Lung (tissue), 12 donors: Measurements from ENCODE around the gene TPRG1. TPM values are rescaled to one million over a fixed set of nuclear protein-coding genes. Genes with fewer than 3 reads are reported as not detected.

Source experiments
- ATAC-seq: fragments of 200-7000 bp; cut with Tn5 transposase; one replicate; pipeline ENCODE4 v1.9.1; 2020; ENCODE audit warnings: moderate number of reproducible peaks; ENCODE audit not compliant: insufficient read depth, low FRiP score
- DNase-seq, 3 donors: peaks; one replicate each; pipeline ENCODE4 v3.0.0-alpha.2; 2013 to 2017
- H3K27ac ChIP-seq, 2 donors: one replicate each; pipeline ENCODE4 v1.5.1; 2013; ENCODE audit warnings: mild to moderate bottlenecking in 2 of 2, moderate library complexity in 2 of 2, control low read depth in 1 of 2, inconsistent platforms in 1 of 2, low read depth in 1 of 2, low read length in 1 of 2
- H3K27me3 ChIP-seq, 3 donors: one replicate each; pipeline ENCODE4 v1.5.1; 2013; ENCODE audit warnings: low read length in 2 of 3; ENCODE audit not compliant: control insufficient read depth in 3 of 3, insufficient read depth in 3 of 3
- H3K36me3 ChIP-seq, 4 donors: one replicate each; pipeline ENCODE4 v1.5.1; 2013; ENCODE audit warnings: low read length in 4 of 4, mild to moderate bottlenecking in 1 of 4, moderate library complexity in 1 of 4; ENCODE audit not compliant: control insufficient read depth in 4 of 4, insufficient read depth in 4 of 4
- H3K4me1 ChIP-seq, 5 donors: one replicate each; pipeline ENCODE4 v1.5.1; 2013; ENCODE audit warnings: low read length in 5 of 5, mild to moderate bottlenecking in 2 of 5, moderate library complexity in 1 of 5; ENCODE audit not compliant: control insufficient read depth in 5 of 5, insufficient read depth in 5 of 5
- H3K4me3 ChIP-seq: one replicate; pipeline ENCODE4 v1.5.1; 2013; ENCODE audit warnings: mild to moderate bottlenecking, control low read depth, moderate library complexity
- H3K9ac ChIP-seq, 2 donors: one replicate each; pipeline ENCODE4 v1.5.1; 2013; ENCODE audit warnings: low read length in 2 of 2, control low read depth in 1 of 2; ENCODE audit not compliant: insufficient read depth in 1 of 2
- H3K9me3 ChIP-seq, 4 donors: one replicate each; pipeline ENCODE4 v1.5.1; 2013; ENCODE audit warnings: low read length in 3 of 4, mild to moderate bottlenecking in 1 of 4, moderate library complexity in 1 of 4; ENCODE audit not compliant: control insufficient read depth in 4 of 4, insufficient read depth in 3 of 4
- CTCF ChIP-seq: IDR thresholded peaks from 2 replicates; pipeline ENCODE4 v1.5.1; 2012; ENCODE audit warnings: mild to moderate bottlenecking; ENCODE audit errors: control extremely low read depth, extremely low read depth
- WGBS, 2 donors: extraction: QIAGEN DNeasy Blood & Tissue Kit; methylation state at CpG; one replicate each; pipeline ENCODE4 v1.1.7; 2013; 5-methylcytosine and 5-hydroxymethylcytosine counted together
- polyA plus RNA-seq, 2 donors: library from polyadenylated mRNA; stranded (reverse); fragments of 200-250 nt; gene quantifications; one replicate each; pipeline ENCODE4 v1.2.1, GENCODE V29; 2013
- total RNA-seq, 2 donors: library from RNA; depleted of rRNA in 1 of 2; stranded (reverse); fragments of >200 nt in 1 of 2; gene quantifications; one replicate each; pipeline ENCODE4 v1.2.1, GENCODE V29; 2014 to 2021
- donor health status: control.
- donor health status: control.
- donor health status: Bipolar disorder and iron deficiency.
- donor health status: healthy.
- donor health status: DM: yes; HTN: yes; CAD: no.

Gene TPRG1
- total and polyA plus RNA-seq, 4 donors, result 3.7 to 13.8 (median 9.4) TPM

- no peak for ATAC-seq
These were observed 169.1 kb downstream of the TPRG1 start for GRCh38 chr3:189340680-189341460.

GRCh38 chr3:189342811-189343210, 171.0 kb downstream of the TPRG1 start:
- H3K4me3 ChIP-seq, result no peak overlapping the region
- TF ChIP-seq CTCF, result no peak
- peaks cover 0 to 6% (median 0%) of the 10 kb centered on the region in 5 donors for H3K4me1 ChIP-seq
- H3K36me3 ChIP-seq, result no peaks in the 10 kb centered on the region
- no peak for ATAC-seq
- WGBS, 2 donors, result 88 to 94% methylated on average over 1 of the region's 1 CpG
- H3K9me3 ChIP-seq, result no peaks in the 10 kb centered on the region
- H3K27ac ChIP-seq, result no peak overlapping the region
- H3K27me3 ChIP-seq, result no peaks in the 10 kb centered on the region
- H3K9ac ChIP-seq, result no peak overlapping the region
- no peak for DNase-seq

More at GRCh38 chr3:189340680-189341460, 169.1 kb downstream of the TPRG1 start:
- peaks cover 0 to 6% (median 0%) of the 10 kb centered on the region in 5 donors for H3K4me1 ChIP-seq
- peak in 1 of 3 donors; percentile 43 for DNase-seq
- H3K4me3 ChIP-seq, result no peak overlapping the region
- no peak overlapping the region for H3K27ac ChIP-seq
- no peaks in the 10 kb centered on the region for H3K27me3 ChIP-seq
- TF ChIP-seq CTCF, result no peak
- H3K36me3 ChIP-seq, result no peaks in the 10 kb centered on the region
- 76 to 78% methylated on average over 7 of the region's 7 CpGs for WGBS, 2 donors
- no peaks in the 10 kb centered on the region for H3K9me3 ChIP-seq
- no peak overlapping the region for H3K9ac ChIP-seq

- no peak overlapping the region for H3K27ac ChIP-seq
- DNase-seq (no peak), ATAC-seq (no peak)
- H3K9ac ChIP-seq, result no peak overlapping the region
- H3K36me3 ChIP-seq, result no peaks in the 10 kb centered on the region
- H3K9me3 ChIP-seq, result no peaks in the 10 kb centered on the region
- WGBS, 2 donors, result 83 to 84% methylated on average over 5 of the region's 5 CpGs
- peaks cover 0 to 6% (median 0%) of the 10 kb centered on the region in 5 donors for H3K4me1 ChIP-seq
- no peak overlapping the region for H3K4me3 ChIP-seq
- no peak for TF ChIP-seq CTCF
- H3K27me3 ChIP-seq, result no peaks in the 10 kb centered on the region
These were observed 173.2 kb downstream of the TPRG1 start for GRCh38 chr3:189344996-189345395.
